HG02588 (cell line): ENCODE data around the gene FAM209B.
"Not testable (repeated sequence)": the region's sequence is repeated elsewhere in the genome, so short reads cannot be mapped to it uniquely, and the experiment has no call there.

Experiments used
- ATAC-seq: cut with Tn5 transposase; IDR thresholded peaks from one replicate; pipeline ENCODE4 v1.9.1; 2021; ENCODE audit warnings: mild to moderate bottlenecking, moderate library complexity; ENCODE audit not compliant: unreplicated experiment

Gene FAM209B

GRCh38 chr20:56537997-56538396 lies 5.0 kb downstream of the FAM209B start:
- ATAC-seq, result no peak

- no peak for ATAC-seq
These were observed 7.4 kb downstream of the FAM209B start for GRCh38 chr20:56540415-56540814.

GRCh38 chr20:56542489-56543030 lies 9.5 kb downstream of the FAM209B start:
- ATAC-seq, result no peak

GRCh38 chr20:56551571-56551970 lies 18.5 kb downstream of the FAM209B start:
- ATAC-seq, result no peak

- no peak for ATAC-seq
These were observed 20.0 kb downstream of the FAM209B start for GRCh38 chr20:56552911-56553629.

- ATAC-seq, result peak; percentile 83
These were observed 21.8 kb downstream of the FAM209B start for GRCh38 chr20:56554869-56555268.

GRCh38 chr20:56558968-56559367 lies 25.9 kb downstream of the FAM209B start:
- no peak for ATAC-seq

GRCh38 chr20:56564526-56564925 lies 31.5 kb downstream of the FAM209B start:
- not testable (repeated sequence) for ATAC-seq

- ATAC-seq, result no peak
These were observed 32.5 kb downstream of the FAM209B start for GRCh38 chr20:56565511-56565910.

- ATAC-seq, result no peak
These were observed 33.6 kb downstream of the FAM209B start for GRCh38 chr20:56566621-56567020.

GRCh38 chr20:56570832-56571231 lies 37.8 kb downstream of the FAM209B start:
- ATAC-seq, result no peak

GRCh38 chr20:56572172-56572571 lies 39.1 kb downstream of the FAM209B start:
- ATAC-seq, result no peak

GRCh38 chr20:56573986-56574385 lies 40.9 kb downstream of the FAM209B start:
- ATAC-seq, result no peak

- no peak for ATAC-seq
These were observed 41.6 kb downstream of the FAM209B start for GRCh38 chr20:56574531-56575142.

GRCh38 chr20:56575157-56575556 lies 42.1 kb downstream of the FAM209B start:
- no peak for ATAC-seq

GRCh38 chr20:56575961-56576360 lies 42.9 kb downstream of the FAM209B start:
- no peak for ATAC-seq

- no peak for ATAC-seq
These were observed 46.3 kb downstream of the FAM209B start for GRCh38 chr20:56579301-56579710.

- ATAC-seq, result no peak
These were observed 47.2 kb downstream of the FAM209B start for GRCh38 chr20:56580226-56580625.

- no peak for ATAC-seq
These were observed 48.7 kb downstream of the FAM209B start for GRCh38 chr20:56581701-56582100.

- no peak for ATAC-seq
These were observed 49.5 kb downstream of the FAM209B start for GRCh38 chr20:56582542-56582941.

- ATAC-seq, result no peak
These were observed 51.9 kb downstream of the FAM209B start for GRCh38 chr20:56584916-56585315.
